ENCODE data around the gene PROCA1.

DNA sequence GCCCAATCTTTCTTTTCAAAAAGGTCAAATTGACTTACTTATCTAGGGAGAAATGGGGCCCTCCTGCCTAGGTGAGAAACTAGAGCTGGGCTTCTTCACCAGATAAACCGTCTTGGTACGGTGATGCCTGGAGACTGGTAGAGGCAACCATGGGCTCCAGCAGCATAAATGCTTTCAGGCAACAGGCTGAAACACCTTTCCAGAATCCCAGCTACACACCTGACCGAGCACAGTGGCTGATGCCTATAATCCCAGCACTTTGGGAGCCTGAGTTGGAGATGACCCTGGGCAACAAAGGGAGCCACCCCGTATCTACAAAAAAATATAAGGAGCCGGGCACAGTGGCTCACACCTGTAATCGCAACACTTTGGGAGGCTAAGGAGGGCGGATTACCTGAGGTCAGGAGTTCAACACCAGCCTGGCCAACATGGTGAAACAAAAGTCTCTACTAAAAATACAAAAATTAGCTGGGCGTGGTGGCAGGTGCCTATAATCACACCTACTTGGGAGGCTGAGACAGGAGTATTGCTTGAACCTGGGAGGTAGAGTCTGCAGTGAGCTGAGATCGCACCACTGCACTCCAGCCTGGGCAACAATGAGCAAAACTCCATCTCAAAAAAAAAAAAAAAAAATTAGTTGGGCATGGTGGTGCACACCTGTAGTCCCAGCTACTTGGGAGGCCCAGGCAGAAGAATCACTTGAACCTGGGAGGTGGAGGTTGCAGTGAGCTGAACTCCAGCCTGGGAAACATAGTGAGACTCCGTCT, 40.1 kb upstream of the PROCA1 start:
- TF ChIP-seq, protein P1, sequence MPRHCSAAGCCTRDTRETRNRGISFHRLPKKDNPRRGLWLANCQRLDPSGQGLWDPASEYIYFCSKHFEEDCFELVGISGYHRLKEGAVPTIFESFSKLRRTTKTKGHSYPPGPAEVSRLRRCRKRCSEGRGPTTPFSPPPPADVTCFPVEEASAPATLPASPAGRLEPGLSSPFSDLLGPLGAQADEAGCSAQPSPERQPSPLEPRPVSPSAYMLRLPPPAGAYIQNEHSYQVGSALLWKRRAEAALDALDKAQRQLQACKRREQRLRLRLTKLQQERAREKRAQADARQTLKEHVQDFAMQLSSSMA (CRISPR knock-in tag; IDR thresholded peaks at IDR 0.05): no peak
- TF ChIP-seq, protein P2, sequence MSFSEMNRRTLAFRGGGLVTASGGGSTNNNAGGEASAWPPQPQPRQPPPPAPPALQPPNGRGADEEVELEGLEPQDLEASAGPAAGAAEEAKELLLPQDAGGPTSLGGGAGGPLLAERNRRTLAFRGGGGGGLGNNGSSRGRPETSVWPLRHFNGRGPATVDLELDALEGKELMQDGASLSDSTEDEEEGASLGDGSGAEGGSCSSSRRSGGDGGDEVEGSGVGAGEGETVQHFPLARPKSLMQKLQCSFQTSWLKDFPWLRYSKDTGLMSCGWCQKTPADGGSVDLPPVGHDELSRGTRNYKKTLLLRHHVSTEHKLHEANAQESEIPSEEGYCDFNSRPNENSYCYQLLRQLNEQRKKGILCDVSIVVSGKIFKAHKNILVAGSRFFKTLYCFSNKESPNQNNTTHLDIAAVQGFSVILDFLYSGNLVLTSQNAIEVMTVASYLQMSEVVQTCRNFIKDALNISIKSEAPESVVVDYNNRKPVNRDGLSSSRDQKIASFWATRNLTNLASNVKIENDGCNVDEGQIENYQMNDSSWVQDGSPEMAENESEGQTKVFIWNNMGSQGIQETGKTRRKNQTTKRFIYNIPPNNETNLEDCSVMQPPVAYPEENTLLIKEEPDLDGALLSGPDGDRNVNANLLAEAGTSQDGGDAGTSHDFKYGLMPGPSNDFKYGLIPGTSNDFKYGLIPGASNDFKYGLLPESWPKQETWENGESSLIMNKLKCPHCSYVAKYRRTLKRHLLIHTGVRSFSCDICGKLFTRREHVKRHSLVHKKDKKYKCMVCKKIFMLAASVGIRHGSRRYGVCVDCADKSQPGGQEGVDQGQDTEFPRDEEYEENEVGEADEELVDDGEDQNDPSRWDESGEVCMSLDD (CRISPR knock-in tag; IDR thresholded peaks at IDR 0.05; ENCODE audit: borderline replicate concordance): no peak
- TF ChIP-seq GABPB1 (CRISPR knock-in tag; IDR thresholded peaks at IDR 0.05) (no peak), RXRB (CRISPR knock-in tag; IDR thresholded peaks at IDR 0.05; ENCODE audit: borderline replicate concordance) (no peak), NFIB (CRISPR knock-in tag; IDR thresholded peaks at IDR 0.05; ENCODE audit: borderline replicate concordance) (no peak), TAF1 (CRISPR knock-in tag; IDR thresholded peaks at IDR 0.05) (no peak), ZNF350 (CRISPR knock-in tag; IDR thresholded peaks at IDR 0.05; ENCODE audit: borderline replicate concordance, low read depth) (no peak)
- TF ChIP-seq, protein P3, sequence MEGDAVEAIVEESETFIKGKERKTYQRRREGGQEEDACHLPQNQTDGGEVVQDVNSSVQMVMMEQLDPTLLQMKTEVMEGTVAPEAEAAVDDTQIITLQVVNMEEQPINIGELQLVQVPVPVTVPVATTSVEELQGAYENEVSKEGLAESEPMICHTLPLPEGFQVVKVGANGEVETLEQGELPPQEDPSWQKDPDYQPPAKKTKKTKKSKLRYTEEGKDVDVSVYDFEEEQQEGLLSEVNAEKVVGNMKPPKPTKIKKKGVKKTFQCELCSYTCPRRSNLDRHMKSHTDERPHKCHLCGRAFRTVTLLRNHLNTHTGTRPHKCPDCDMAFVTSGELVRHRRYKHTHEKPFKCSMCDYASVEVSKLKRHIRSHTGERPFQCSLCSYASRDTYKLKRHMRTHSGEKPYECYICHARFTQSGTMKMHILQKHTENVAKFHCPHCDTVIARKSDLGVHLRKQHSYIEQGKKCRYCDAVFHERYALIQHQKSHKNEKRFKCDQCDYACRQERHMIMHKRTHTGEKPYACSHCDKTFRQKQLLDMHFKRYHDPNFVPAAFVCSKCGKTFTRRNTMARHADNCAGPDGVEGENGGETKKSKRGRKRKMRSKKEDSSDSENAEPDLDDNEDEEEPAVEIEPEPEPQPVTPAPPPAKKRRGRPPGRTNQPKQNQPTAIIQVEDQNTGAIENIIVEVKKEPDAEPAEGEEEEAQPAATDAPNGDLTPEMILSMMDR (CRISPR knock-in tag; IDR thresholded peaks at IDR 0.05): no peak
- TF ChIP-seq, protein P4, sequence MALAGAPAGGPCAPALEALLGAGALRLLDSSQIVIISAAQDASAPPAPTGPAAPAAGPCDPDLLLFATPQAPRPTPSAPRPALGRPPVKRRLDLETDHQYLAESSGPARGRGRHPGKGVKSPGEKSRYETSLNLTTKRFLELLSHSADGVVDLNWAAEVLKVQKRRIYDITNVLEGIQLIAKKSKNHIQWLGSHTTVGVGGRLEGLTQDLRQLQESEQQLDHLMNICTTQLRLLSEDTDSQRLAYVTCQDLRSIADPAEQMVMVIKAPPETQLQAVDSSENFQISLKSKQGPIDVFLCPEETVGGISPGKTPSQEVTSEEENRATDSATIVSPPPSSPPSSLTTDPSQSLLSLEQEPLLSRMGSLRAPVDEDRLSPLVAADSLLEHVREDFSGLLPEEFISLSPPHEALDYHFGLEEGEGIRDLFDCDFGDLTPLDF (CRISPR knock-in tag; IDR thresholded peaks at IDR 0.05): no peak

Measured in HepG2 (cell line).